BJ (cell line): ENCODE data around the gene UBR3. TPM values are rescaled to one million over a fixed set of nuclear protein-coding genes. Genes with fewer than 3 reads are reported as not detected.

Experiments used
- CTCF ChIA-PET: fragments of 350-600 bp; formaldehyde crosslinking; extraction: SDS; loops from one replicate; lab custom pipeline; 2021; ENCODE audit warnings: antibody characterized with exemption, inconsistent platforms; lab: Yijun Ruan, JAX
- POLR2A ChIA-PET: fragments of 300-600 bp; sonication (Branson Sonifier 250); formaldehyde crosslinking; extraction: SDS; loops from one replicate; lab custom pipeline; 2021; ENCODE audit warnings: antibody characterized with exemption; lab: Charles Lee
- DNase-seq: peaks from one replicate; pipeline ENCODE4 v3.0.0-alpha.2; 2011; ENCODE audit warnings: low read depth
- H3K27me3 ChIP-seq: 2 replicates; pipeline ENCODE4 v1.6.0; 2011; ENCODE audit warnings: low read length; ENCODE audit not compliant: control insufficient read depth, insufficient read depth
- H3K36me3 ChIP-seq: 2 replicates; pipeline ENCODE4 v1.5.1; 2011; ENCODE audit warnings: low read length; ENCODE audit not compliant: control insufficient read depth, insufficient read depth
- H3K4me3 ChIP-seq: 2 replicates; pipeline ENCODE4 v1.5.1; 2011; ENCODE audit warnings: low read depth, mild to moderate bottlenecking, control low read depth, low read length
- CTCF ChIP-seq: IDR thresholded peaks from 2 replicates; pipeline ENCODE4 v1.5.1; 2011; ENCODE audit warnings: low read depth, mild to moderate bottlenecking, control low read depth, inconsistent platforms, low read length, moderate library complexity; ENCODE audit not compliant: insufficient read depth
- polyA plus RNA-seq: library from polyadenylated mRNA; depleted of rRNA; stranded (reverse); fragments of >200 nt; gene quantifications from 2 replicates; pipeline ENCODE4 v1.2.3, GENCODE V29; 2011

UBR3 gene
- polyA plus RNA-seq, 1 experiment: 7.5 TPM

DNA sequence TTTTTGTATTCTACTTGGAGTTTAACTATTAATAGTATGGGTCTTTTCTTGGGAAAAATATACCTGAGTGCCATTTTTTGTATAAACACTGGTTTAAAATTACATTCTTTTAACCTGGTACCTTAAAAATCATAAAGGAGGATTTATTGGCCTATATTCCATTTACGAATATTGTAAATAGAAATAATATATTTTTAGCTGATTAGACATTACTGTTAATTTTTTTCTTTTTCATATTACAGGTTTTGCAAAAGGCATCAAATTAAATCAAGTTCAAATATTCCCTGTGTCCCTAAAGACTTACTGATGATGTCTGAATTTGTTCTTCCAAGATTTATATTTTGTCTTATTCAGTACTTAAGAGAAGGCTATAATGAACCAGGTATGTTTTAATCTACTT, 44.7 kb downstream of the UBR3 start:
- CTCF ChIA-PET: no interaction called here
- TF ChIP-seq CTCF: no peak
- no peaks in the 10 kb centered on the region for H3K36me3 ChIP-seq
- H3K4me3 ChIP-seq: no peak overlapping the region
- no peaks in the 10 kb centered on the region for H3K27me3 ChIP-seq
- no peak for DNase-seq
- POLR2A ChIA-PET: no interaction called here

DNA sequence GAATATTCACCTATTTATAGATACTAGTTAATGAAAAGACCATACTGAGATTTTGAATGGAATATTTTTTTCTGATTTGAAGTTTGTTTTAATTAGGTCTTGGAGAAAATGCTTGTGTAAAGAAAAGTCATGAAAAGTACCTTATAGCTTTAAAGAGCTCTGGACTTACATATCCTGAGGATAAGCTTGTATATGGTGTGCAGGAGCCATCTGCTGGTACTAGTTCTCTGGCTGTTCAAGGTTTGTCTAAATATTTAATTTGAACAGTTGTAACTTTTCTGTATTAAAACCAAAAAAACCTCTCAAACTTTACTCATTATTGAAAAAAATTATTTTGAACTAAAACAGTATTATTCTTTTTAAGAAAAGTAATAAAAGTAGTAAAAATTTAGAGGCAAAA, 50.1 kb downstream of the UBR3 start:
- H3K36me3 ChIP-seq: no peaks in the 10 kb centered on the region
- TF ChIP-seq CTCF: 0 out of 2 replicates have a peak, but pooled peaks have one; percentile 18
- CTCF ChIA-PET: interaction anchor here (0.7 to 1.3 kb wide), 4 partner anchors 52 to 349 kb away, joined by 3 read pairs; partner anchors contain the start of gene METTL5
- H3K4me3 ChIP-seq: no peak overlapping the region
- POLR2A ChIA-PET: interaction anchor here (0.5 kb wide), 1 partner anchor 304 kb away, joined by 3 read pairs; no protein-coding TSS in a partner anchor
- DNase-seq: no peak
- H3K27me3 ChIP-seq: no peaks in the 10 kb centered on the region

- Histone ChIP-seq H3K4me3 (no peak overlapping the region), H3K27me3 (no peaks in the 10 kb centered on the region), H3K36me3 (no peaks in the 10 kb centered on the region)
- no peak for TF ChIP-seq CTCF
- DNase-seq: no peak
- CTCF ChIA-PET: interaction anchor here (0.9 kb wide), 1 partner anchor 14 kb away, joined by 3 read pairs; no protein-coding TSS in a partner anchor
- POLR2A ChIA-PET: no interaction called here
These were observed 59.9 kb downstream of the UBR3 start for GRCh38 chr2:169887120-169887519.

- ChIA-PET CTCF (interaction anchor here (1.3 to 1.9 kb wide), 3 partner anchors 9 to 67 kb away, joined by 3 to 4 read pairs (median 3); partner anchors contain the start of gene METTL5), POLR2A (no interaction called here)
- TF ChIP-seq CTCF: no peak
- no peaks in the 10 kb centered on the region for H3K27me3 ChIP-seq
- H3K4me3 ChIP-seq: no peak overlapping the region
- DNase-seq: no peak
- no peaks in the 10 kb centered on the region for H3K36me3 ChIP-seq
These were observed 64.5 kb downstream of the UBR3 start for GRCh38 chr2:169891593-169892298.

DNA sequence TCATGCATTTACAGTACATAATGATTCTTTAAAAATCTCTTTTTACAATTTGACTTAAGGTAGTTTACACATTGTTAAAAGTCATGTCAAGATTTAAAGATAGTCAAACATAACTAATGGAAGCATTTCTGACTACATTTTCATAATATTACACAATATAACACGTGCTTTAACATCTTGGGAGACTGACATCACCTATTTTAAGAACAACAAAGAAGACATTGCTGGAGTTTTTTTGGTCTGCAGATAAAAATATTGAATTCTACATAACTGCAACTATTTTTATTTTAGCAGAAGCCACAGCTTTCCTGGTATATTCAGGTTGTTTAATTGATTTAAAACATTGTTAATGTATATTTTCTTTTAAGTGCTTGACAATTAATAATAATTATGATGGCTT, 65.7 kb downstream of the UBR3 start:
- no peak for TF ChIP-seq CTCF
- Histone ChIP-seq H3K36me3 (no peaks in the 10 kb centered on the region), H3K27me3 (no peaks in the 10 kb centered on the region), H3K4me3 (no peak overlapping the region)
- POLR2A ChIA-PET: no interaction called here
- no peak for DNase-seq
- CTCF ChIA-PET: interaction anchor here (1.3 to 1.9 kb wide), 2 partner anchors 10 to 68 kb away, joined by 3 to 4 read pairs; partner anchors contain the start of gene METTL5
